Transverse colon (tissue), 4 donors: ENCODE results near the gene ITPR2. TPM values are rescaled to one million over a fixed set of nuclear protein-coding genes. Genes with fewer than 3 reads are reported as not detected.

Source experiments
- DNase-seq: peaks from one replicate; pipeline ENCODE4 v3.0.0-alpha.2; 2019
- H3K27ac ChIP-seq, 4 donors: fragments of 200-600 bp; sonication (generic); 2 replicates each; pipeline ENCODE4 v1.5.1; 2016 to 2018; ENCODE audit warnings: inconsistent platforms in 4 of 4
- H3K27me3 ChIP-seq: fragments of 200-600 bp; sonication (generic); 2 replicates; pipeline ENCODE4 v1.5.1; 2017; ENCODE audit warnings: inconsistent platforms
- H3K36me3 ChIP-seq, 4 donors: fragments of 200-600 bp; sonication (generic); 2 replicates each; pipeline ENCODE4 v1.5.1; 2017 to 2019; ENCODE audit warnings: inconsistent platforms in 4 of 4
- H3K4me1 ChIP-seq, 4 donors: fragments of 200-600 bp; sonication (generic); 2 replicates each; pipeline ENCODE4 v1.5.1; 2017 to 2020; ENCODE audit warnings: inconsistent platforms in 4 of 4
- H3K4me3 ChIP-seq, 4 donors: fragments of 200-600 bp; sonication (generic); 1 replicate in 1 of 4; 2 replicates in 3 of 4; pipeline versions ENCODE4 v1.5.1 to v1.6.1; 2017 to 2019; ENCODE audit warnings: inconsistent platforms in 4 of 4
- H3K9me3 ChIP-seq, 2 donors: fragments of 200-600 bp; sonication (generic); 2 replicates each; pipeline ENCODE4 v1.5.1; 2017 to 2019; ENCODE audit warnings: inconsistent platforms in 2 of 2
- EP300 ChIP-seq: sonication (generic); formaldehyde crosslinking; IDR thresholded peaks from one replicate; pipeline ENCODE4 v1.6.1; 2017; ENCODE audit warnings: antibody characterized with exemption, low read depth
- POLR2A ChIP-seq: fragments of 450-650 bp; IDR thresholded peaks from one replicate; pipeline ENCODE4 v1.6.1; 2016; ENCODE audit warnings: antibody characterized with exemption, mild to moderate bottlenecking, moderate library complexity
- POLR2AphosphoS5 ChIP-seq, 3 donors: sonication (generic); formaldehyde crosslinking; IDR thresholded peaks; one replicate each; pipeline ENCODE4 v1.6.1; 2016; ENCODE audit warnings: antibody characterized with exemption in 3 of 3
- WGBS, 2 donors: methylation state at CpG; one replicate each; pipeline ENCODE4 v1.1.5; 2018; ENCODE audit warnings: low coverage in 1 of 2; 5-methylcytosine and 5-hydroxymethylcytosine counted together
- in situ Hi-C, 4 donors: fragments of 200-750 bp; cut with MboI; loops; one replicate each; pipeline versions ENCODE4 v1.15.0 to v1.15.1; 2017; ENCODE audit warnings: low sequenced_read_pairs in 3 of 4, low pct_ligation_motif_present in 1 of 4, low pct_unique_long_range_greater_than_20kb in 1 of 4
- intact Hi-C: fragments of 100-400 bp; cut with DNase I; formaldehyde crosslinking; loops from one replicate; pipeline ENCODE4 v1.15.1; 2023; ENCODE audit warnings: low total_unique reads
- total RNA-seq, 4 donors: library from RNA; depleted of rRNA; stranded (reverse); fragments of >200 nt; gene quantifications; one replicate each; pipeline ENCODE4 v1.1.0, GENCODE V29; 2016
- TF ChIP-seq, protein P1 (sequence below), 5 experiments: fragments of 200-600 bp in 3 of 5; fragments of 450-650 bp in 2 of 5; sonication (generic) in 3 of 5; IDR thresholded peaks; 1 replicate in 2 of 5; 2 replicates in 3 of 5; pipeline ENCODE4 v1.5.1; 2016 to 2017; ENCODE audit warnings: antibody characterized with exemption in 5 of 5, inconsistent platforms in 3 of 5, mild to moderate bottlenecking in 2 of 5, moderate library complexity in 1 of 5

ITPR2 gene
- total RNA-seq, 4 donors from 2014 or later = 29.8 to 60.5 (median 41.2) TPM

- DNase-seq = no peak
- TF ChIP-seq, protein P1, sequence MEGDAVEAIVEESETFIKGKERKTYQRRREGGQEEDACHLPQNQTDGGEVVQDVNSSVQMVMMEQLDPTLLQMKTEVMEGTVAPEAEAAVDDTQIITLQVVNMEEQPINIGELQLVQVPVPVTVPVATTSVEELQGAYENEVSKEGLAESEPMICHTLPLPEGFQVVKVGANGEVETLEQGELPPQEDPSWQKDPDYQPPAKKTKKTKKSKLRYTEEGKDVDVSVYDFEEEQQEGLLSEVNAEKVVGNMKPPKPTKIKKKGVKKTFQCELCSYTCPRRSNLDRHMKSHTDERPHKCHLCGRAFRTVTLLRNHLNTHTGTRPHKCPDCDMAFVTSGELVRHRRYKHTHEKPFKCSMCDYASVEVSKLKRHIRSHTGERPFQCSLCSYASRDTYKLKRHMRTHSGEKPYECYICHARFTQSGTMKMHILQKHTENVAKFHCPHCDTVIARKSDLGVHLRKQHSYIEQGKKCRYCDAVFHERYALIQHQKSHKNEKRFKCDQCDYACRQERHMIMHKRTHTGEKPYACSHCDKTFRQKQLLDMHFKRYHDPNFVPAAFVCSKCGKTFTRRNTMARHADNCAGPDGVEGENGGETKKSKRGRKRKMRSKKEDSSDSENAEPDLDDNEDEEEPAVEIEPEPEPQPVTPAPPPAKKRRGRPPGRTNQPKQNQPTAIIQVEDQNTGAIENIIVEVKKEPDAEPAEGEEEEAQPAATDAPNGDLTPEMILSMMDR (IDR thresholded peaks at IDR 0.05) = no peak
- TF ChIP-seq POLR2AphosphoS5 (IDR thresholded peaks at IDR 0.05) = no peak
- TF ChIP-seq POLR2A = no peak
- no peak for TF ChIP-seq EP300
- in situ Hi-C loops (no loop called here), intact Hi-C loops (no loop called here)
- Histone ChIP-seq H3K4me1 (no peaks in the 10 kb centered on the region), H3K36me3 (no peaks in the 10 kb centered on the region), H3K27ac (no peak overlapping the region), H3K27me3 (no peaks in the 10 kb centered on the region), H3K9me3 (peaks cover 0 to under 1% of the 10 kb centered on the region in 2 donors), H3K4me3 (no peak overlapping the region)
- WGBS, 2 donors = 70 to 78% methylated on average over 4 of the region's 4 CpGs
These were observed 319.5 kb downstream of the ITPR2 start for GRCh38 chr12:26513363-26514043.

GRCh38 chr12:26512213-26512612 is 320.8 kb downstream of the ITPR2 start:
- Histone ChIP-seq H3K27ac (no peak overlapping the region), H3K9me3 (no peaks in the 10 kb centered on the region), H3K27me3 (no peaks in the 10 kb centered on the region), H3K36me3 (no peaks in the 10 kb centered on the region), H3K4me1 (no peaks in the 10 kb centered on the region), H3K4me3 (no peak overlapping the region)
- TF ChIP-seq POLR2A (no peak), EP300 (no peak), POLR2AphosphoS5 (IDR thresholded peaks at IDR 0.05) (no peak)
- TF ChIP-seq, protein P1 (IDR thresholded peaks at IDR 0.05) = no peak
- no peak for DNase-seq
- 79 to 86% methylated on average over 3 of the region's 3 CpGs for WGBS, 2 donors
- in situ Hi-C loops = no loop called here
- intact Hi-C loops = no loop called here

DNA sequence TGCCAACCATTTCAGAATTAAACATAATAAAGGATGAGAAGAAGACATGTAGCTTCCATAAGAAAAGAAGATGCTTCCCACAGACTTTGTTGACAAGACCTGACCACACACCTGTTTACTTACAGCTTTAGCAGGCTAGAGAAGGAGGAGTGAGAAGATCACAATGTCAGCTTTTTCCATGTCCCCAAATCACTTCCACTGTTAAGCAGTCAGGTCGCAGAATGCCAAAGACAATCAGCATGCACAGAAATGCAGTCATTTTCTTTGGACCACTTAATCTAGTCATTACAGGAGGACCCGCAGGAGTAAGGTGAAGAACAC is 322.7 kb downstream of the ITPR2 start:
- TF ChIP-seq EP300 = no peak
- TF ChIP-seq, protein P1 (IDR thresholded peaks at IDR 0.05) = no peak
- no peak overlapping the region for H3K4me3 ChIP-seq
- H3K9me3 ChIP-seq = no peaks in the 10 kb centered on the region
- no peak overlapping the region for H3K27ac ChIP-seq
- in situ Hi-C loops (no loop called here), intact Hi-C loops (no loop called here)
- no peaks in the 10 kb centered on the region for H3K36me3 ChIP-seq
- no peak for DNase-seq
- H3K4me1 ChIP-seq = no peaks in the 10 kb centered on the region
- H3K27me3 ChIP-seq = no peaks in the 10 kb centered on the region
- 83 to 95% methylated on average over 2 of the region's 2 CpGs for WGBS, 2 donors

DNA sequence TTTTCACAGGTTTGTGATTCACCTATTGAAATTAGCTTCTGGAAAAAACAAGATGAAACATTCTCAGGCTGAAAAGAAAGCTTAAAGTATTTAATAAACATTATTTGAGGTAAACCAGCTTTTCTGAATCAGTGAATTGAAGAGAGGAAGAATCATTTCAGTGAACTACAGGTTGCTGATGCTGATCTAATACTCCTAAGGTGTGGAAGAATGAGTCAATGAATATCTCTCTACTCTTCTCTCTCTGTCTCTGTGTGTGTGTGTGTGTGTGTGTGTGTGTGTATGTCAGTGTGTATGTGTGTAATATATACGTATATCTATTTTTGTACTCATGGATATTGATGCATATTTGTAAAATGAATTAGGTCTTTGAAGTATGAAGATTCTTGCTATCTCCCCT is 325.4 kb downstream of the ITPR2 start:
- no peak for DNase-seq
- intact Hi-C loops (no loop called here), in situ Hi-C loops (no loop called here)
- no peaks in the 10 kb centered on the region for H3K36me3 ChIP-seq
- no peaks in the 10 kb centered on the region for H3K9me3 ChIP-seq
- H3K4me3 ChIP-seq = no peak overlapping the region
- no peak overlapping the region for H3K27ac ChIP-seq
- TF ChIP-seq EP300 (no peak), POLR2A (no peak)
- no peaks in the 10 kb centered on the region for H3K4me1 ChIP-seq
- WGBS, 2 donors = 88 to 100% methylated on average over 1 of the region's 1 CpG
- no peaks in the 10 kb centered on the region for H3K27me3 ChIP-seq
